Vagina (tissue), 2 donors: ENCODE results near the gene REL.

Source experiments
- POLR2A ChIP-seq, 2 donors: fragments of 450-650 bp; IDR thresholded peaks; one replicate each; pipeline ENCODE4 v1.6.1; 2017; ENCODE audit warnings: antibody characterized with exemption in 2 of 2, mild to moderate bottlenecking in 2 of 2, moderate library complexity in 2 of 2
- POLR2AphosphoS5 ChIP-seq, 2 donors: sonication (generic); formaldehyde crosslinking; IDR thresholded peaks; one replicate each; pipeline ENCODE4 v1.9.0; 2017; ENCODE audit warnings: antibody characterized with exemption in 2 of 2, mild to moderate bottlenecking in 2 of 2, low read depth in 1 of 2; ENCODE audit not compliant: insufficient read depth in 1 of 2

GRCh38 chr2:60965499-60965785, 84.1 kb downstream of the REL start:
- no peak for TF ChIP-seq POLR2AphosphoS5 (IDR thresholded peaks at IDR 0.05; ENCODE audit: insufficient read depth in 1 of 2, low read depth in 1 of 2)
- TF ChIP-seq POLR2A (IDR thresholded peaks at IDR 0.05) = no peak
